ENCODE data around the gene SLC15A5.

DNA sequence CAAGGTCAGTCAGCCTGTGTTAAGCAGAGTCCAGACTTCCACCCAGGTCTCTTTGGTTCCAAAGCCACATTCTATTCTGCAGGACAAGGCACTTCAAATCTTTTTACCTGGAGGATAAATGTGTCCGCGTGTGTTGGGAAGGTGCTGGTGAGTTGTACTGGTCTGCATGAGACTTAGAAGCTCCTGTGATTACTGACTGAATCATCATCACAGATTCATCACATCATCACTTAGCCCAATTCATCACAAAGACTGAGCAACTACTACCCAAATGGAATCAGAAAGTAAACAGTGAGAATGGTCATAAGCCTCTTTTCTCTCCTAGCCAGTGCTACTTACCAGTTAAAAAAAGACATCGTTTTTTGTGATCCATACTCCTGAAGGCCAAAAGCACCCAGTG is 5.3 kb downstream of the SLC15A5 start:
- no peak for TF ChIP-seq ZNF704 (tag by site-specific recombination; IDR thresholded peaks at IDR 0.05)
- TF ChIP-seq ZBTB1 (tag by site-specific recombination; IDR thresholded peaks at IDR 0.05) = no peak
- TF ChIP-seq CTCF (tag by site-specific recombination; IDR thresholded peaks at IDR 0.05) = no peak
- TF ChIP-seq ZNF10 (tag by site-specific recombination; IDR thresholded peaks at IDR 0.05) = no peak
